ENCODE results near the gene PRKAG2. TPM values are rescaled to one million over a fixed set of nuclear protein-coding genes. Genes with fewer than 3 reads are reported as not detected.

Gene PRKAG2
- total and polyA plus RNA-seq, 2 experiments from 2014 or later: 9.1 to 14.9 TPM

DNA sequence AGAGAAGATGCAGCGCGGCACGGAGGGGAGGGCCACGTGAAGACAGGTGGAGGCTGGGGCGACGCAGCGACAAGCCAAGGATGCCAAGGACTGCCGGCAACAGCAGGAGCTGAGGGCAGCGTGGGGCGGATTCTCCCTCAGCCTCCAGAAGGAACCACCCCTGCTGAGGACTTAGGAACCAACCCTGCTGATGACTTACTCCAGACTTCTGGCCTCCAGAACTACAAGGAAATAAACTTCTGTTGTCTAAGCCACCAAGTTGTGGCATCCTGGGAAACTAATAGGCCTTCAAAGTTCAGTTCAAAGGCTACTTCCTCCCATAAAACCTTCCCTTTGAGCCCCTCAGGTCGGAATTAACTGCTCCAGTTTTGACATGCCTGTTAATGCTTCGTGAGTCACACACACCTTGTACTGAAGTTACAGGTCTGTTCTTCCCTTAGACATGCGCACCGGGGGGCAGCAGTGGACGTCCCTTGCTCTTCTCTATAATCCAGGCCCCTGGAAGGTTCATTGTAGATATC, 268.8 kb downstream of the PRKAG2 start:
- no peaks in the 10 kb centered on the region for H3K9me3 Mint-ChIP-seq
- no peaks in the 10 kb centered on the region for H3K79me2 ChIP-seq (replicated peaks; ENCODE audit: insufficient read depth)
- H3K27ac ChIP-seq (ENCODE audit: low read depth): no peak overlapping the region
- H3K36me3 ChIP-seq (ENCODE audit: insufficient read depth): no peaks in the 10 kb centered on the region
- peaks cover 6% of the 10 kb centered on the region for H3K27me3 Mint-ChIP-seq (ENCODE audit: insufficient read depth, low read depth, poor library complexity)
- H3K9me2 ChIP-seq (ENCODE audit: insufficient read depth): no peaks in the 10 kb centered on the region
- H3K4me1 ChIP-seq (ENCODE audit: insufficient read depth): no peaks in the 10 kb centered on the region
- DNase-seq (ENCODE audit: low spot score) (no peak), ATAC-seq (no peak)
- H3K4me2 ChIP-seq: no peak overlapping the region
- H3K4me3 Mint-ChIP-seq: no peak overlapping the region
- no peaks in the 10 kb centered on the region for H4K20me1 ChIP-seq (replicated peaks; ENCODE audit: insufficient read depth)
- no peaks in the 10 kb centered on the region; the same call in 2 of the 3 replicates for H3K4me1 Mint-ChIP-seq
- H3K27me3 ChIP-seq (ENCODE audit: insufficient read depth): no peaks in the 10 kb centered on the region
- H3K36me3 Mint-ChIP-seq (ENCODE audit: low read depth): peaks cover 3% of the 10 kb centered on the region; the same call in 1 of the 3 replicates
- H3K27ac Mint-ChIP-seq: peak overlapping the region; percentile 15; the same call in 1 of the 2 replicates
- TF ChIP-seq, protein P1, sequence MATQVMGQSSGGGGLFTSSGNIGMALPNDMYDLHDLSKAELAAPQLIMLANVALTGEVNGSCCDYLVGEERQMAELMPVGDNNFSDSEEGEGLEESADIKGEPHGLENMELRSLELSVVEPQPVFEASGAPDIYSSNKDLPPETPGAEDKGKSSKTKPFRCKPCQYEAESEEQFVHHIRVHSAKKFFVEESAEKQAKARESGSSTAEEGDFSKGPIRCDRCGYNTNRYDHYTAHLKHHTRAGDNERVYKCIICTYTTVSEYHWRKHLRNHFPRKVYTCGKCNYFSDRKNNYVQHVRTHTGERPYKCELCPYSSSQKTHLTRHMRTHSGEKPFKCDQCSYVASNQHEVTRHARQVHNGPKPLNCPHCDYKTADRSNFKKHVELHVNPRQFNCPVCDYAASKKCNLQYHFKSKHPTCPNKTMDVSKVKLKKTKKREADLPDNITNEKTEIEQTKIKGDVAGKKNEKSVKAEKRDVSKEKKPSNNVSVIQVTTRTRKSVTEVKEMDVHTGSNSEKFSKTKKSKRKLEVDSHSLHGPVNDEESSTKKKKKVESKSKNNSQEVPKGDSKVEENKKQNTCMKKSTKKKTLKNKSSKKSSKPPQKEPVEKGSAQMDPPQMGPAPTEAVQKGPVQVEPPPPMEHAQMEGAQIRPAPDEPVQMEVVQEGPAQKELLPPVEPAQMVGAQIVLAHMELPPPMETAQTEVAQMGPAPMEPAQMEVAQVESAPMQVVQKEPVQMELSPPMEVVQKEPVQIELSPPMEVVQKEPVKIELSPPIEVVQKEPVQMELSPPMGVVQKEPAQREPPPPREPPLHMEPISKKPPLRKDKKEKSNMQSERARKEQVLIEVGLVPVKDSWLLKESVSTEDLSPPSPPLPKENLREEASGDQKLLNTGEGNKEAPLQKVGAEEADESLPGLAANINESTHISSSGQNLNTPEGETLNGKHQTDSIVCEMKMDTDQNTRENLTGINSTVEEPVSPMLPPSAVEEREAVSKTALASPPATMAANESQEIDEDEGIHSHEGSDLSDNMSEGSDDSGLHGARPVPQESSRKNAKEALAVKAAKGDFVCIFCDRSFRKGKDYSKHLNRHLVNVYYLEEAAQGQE (IDR thresholded peaks at IDR 0.05; ENCODE audit: unreplicated experiment): no peak
- TF ChIP-seq EZH2phosphoT487 (IDR thresholded peaks at IDR 0.05; ENCODE audit: unreplicated experiment) (no peak), NANOG (IDR thresholded peaks at IDR 0.05; ENCODE audit: borderline replicate concordance) (no peak), EZH2 (IDR thresholded peaks at IDR 0.05; ENCODE audit: low read depth, unreplicated experiment) (no peak), CREB1 (CRISPR knock-in tag; IDR thresholded peaks at IDR 0.05; ENCODE audit: low read depth) (no peak), ZNF114 (CRISPR knock-in tag; IDR thresholded peaks at IDR 0.05) (no peak), POLR2AphosphoS5 (IDR thresholded peaks at IDR 0.05; ENCODE audit: low read depth) (no peak)
- TF ChIP-seq, protein P2, sequence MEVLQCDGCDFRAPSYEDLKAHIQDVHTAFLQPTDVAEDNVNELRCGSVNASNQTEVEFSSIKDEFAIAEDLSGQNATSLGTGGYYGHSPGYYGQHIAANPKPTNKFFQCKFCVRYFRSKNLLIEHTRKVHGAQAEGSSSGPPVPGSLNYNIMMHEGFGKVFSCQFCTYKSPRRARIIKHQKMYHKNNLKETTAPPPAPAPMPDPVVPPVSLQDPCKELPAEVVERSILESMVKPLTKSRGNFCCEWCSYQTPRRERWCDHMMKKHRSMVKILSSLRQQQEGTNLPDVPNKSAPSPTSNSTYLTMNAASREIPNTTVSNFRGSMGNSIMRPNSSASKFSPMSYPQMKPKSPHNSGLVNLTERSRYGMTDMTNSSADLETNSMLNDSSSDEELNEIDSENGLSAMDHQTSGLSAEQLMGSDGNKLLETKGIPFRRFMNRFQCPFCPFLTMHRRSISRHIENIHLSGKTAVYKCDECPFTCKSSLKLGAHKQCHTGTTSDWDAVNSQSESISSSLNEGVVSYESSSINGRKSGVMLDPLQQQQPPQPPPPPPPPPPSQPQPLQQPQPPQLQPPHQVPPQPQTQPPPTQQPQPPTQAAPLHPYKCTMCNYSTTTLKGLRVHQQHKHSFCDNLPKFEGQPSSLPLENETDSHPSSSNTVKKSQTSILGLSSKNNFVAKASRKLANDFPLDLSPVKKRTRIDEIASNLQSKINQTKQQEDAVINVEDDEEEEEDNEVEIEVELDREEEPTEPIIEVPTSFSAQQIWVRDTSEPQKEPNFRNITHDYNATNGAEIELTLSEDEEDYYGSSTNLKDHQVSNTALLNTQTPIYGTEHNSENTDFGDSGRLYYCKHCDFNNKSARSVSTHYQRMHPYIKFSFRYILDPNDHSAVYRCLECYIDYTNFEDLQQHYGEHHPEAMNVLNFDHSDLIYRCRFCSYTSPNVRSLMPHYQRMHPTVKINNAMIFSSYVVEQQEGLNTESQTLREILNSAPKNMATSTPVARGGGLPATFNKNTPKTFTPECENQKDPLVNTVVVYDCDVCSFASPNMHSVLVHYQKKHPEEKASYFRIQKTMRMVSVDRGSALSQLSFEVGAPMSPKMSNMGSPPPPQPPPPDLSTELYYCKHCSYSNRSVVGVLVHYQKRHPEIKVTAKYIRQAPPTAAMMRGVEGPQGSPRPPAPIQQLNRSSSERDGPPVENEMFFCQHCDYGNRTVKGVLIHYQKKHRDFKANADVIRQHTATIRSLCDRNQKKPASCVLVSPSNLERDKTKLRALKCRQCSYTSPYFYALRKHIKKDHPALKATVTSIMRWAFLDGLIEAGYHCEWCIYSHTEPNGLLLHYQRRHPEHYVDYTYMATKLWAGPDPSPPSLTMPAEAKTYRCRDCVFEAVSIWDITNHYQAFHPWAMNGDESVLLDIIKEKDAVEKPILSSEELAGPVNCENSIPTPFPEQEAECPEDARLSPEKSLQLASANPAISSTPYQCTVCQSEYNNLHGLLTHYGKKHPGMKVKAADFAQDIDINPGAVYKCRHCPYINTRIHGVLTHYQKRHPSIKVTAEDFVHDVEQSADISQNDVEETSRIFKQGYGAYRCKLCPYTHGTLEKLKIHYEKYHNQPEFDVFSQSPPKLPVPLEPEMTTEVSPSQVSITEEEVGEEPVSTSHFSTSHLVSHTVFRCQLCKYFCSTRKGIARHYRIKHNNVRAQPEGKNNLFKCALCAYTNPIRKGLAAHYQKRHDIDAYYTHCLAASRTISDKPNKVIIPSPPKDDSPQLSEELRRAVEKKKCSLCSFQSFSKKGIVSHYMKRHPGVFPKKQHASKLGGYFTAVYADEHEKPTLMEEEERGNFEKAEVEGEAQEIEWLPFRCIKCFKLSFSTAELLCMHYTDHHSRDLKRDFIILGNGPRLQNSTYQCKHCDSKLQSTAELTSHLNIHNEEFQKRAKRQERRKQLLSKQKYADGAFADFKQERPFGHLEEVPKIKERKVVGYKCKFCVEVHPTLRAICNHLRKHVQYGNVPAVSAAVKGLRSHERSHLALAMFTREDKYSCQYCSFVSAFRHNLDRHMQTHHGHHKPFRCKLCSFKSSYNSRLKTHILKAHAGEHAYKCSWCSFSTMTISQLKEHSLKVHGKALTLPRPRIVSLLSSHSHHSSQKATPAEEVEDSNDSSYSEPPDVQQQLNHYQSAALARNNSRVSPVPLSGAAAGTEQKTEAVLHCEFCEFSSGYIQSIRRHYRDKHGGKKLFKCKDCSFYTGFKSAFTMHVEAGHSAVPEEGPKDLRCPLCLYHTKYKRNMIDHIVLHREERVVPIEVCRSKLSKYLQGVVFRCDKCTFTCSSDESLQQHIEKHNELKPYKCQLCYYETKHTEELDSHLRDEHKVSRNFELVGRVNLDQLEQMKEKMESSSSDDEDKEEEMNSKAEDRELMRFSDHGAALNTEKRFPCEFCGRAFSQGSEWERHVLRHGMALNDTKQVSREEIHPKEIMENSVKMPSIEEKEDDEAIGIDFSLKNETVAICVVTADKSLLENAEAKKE (CRISPR knock-in tag; IDR thresholded peaks at IDR 0.05): no peak
- TF ChIP-seq, protein P3, sequence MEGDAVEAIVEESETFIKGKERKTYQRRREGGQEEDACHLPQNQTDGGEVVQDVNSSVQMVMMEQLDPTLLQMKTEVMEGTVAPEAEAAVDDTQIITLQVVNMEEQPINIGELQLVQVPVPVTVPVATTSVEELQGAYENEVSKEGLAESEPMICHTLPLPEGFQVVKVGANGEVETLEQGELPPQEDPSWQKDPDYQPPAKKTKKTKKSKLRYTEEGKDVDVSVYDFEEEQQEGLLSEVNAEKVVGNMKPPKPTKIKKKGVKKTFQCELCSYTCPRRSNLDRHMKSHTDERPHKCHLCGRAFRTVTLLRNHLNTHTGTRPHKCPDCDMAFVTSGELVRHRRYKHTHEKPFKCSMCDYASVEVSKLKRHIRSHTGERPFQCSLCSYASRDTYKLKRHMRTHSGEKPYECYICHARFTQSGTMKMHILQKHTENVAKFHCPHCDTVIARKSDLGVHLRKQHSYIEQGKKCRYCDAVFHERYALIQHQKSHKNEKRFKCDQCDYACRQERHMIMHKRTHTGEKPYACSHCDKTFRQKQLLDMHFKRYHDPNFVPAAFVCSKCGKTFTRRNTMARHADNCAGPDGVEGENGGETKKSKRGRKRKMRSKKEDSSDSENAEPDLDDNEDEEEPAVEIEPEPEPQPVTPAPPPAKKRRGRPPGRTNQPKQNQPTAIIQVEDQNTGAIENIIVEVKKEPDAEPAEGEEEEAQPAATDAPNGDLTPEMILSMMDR (conservative IDR thresholded peaks at IDR 0.05; ENCODE audit: low read depth in 2 of 2): peak in 1 of 2 experiments; percentile 25; a peak in 1 of 4 replicates
- H3F3A ChIP-seq (replicated peaks; ENCODE audit: low read depth): no peaks in the 10 kb centered on the region
- no peak overlapping the region for H3K4me3 ChIP-seq
- H2AFZ ChIP-seq: no peak overlapping the region
